Measurements from ENCODE around the gene HIPK2.

- TF ChIP-seq CTCF (IDR thresholded peaks at IDR 0.05; ENCODE audit: low read depth, low read length) (no peak), POLR2A (IDR thresholded peaks at IDR 0.05; ENCODE audit: extremely low read depth, insufficient read length) (no peak), MAX (IDR thresholded peaks at IDR 0.05; ENCODE audit: low read depth, low read length) (no peak)
Measured at GRCh38 chr7:139521439-139521838, 256.4 kb downstream of the HIPK2 start.

Data from NB4 (cell line).